ENCODE measurements around the gene ZNF124. TPM values are rescaled to one million over a fixed set of nuclear protein-coding genes. Genes with fewer than 3 reads are reported as not detected.

The ZNF124 gene
- total and polyA plus RNA-seq, 2 of the 13 experiments (the other 11 are each of a cell fraction or from before 2014, with no cell fraction given): 9.7 to 134 TPM

- DNase-seq (ENCODE audit: low spot score) (no peak), ATAC-seq (no peak), FAIRE-seq (no peak)
- TF ChIP-seq ZNF44 (CRISPR knock-in tag; IDR thresholded peaks at IDR 0.05) (no peak), REPIN1 (CRISPR knock-in tag; IDR thresholded peaks at IDR 0.05; ENCODE audit: borderline replicate concordance, low read depth) (no peak), CBX2 (IDR thresholded peaks at IDR 0.05; ENCODE audit: low read depth, low read length) (0 out of 2 replicates have a peak, but pooled peaks have one; percentile 28), CBX2 (CRISPR knock-in tag; IDR thresholded peaks at IDR 0.05; ENCODE audit: low read depth) (no peak)
- Histone ChIP-seq H3K27me3 (ENCODE audit: control insufficient read depth in 1 of 2, insufficient read depth in 2 of 2, low read length in 2 of 2) (peaks cover 0 to 8% of the 10 kb centered on the region in 2 experiments; a peak in 1 of 5 replicates), H3K4me1 (ENCODE audit: insufficient read depth, low read length) (peaks cover 31% of the 10 kb centered on the region), H3K79me2 (ENCODE audit: insufficient read depth, low read length) (peaks cover 21% of the 10 kb centered on the region), H3K36me3 (replicated peaks in 1 of 2; ENCODE audit: control insufficient read depth in 1 of 2, insufficient read depth in 2 of 2, low read length in 2 of 2) (no peaks in the 10 kb centered on the region), H3K9ac (ENCODE audit: insufficient read depth, low read depth, low read length) (no peak overlapping the region), H3K9me3 (ENCODE audit: low read length) (no peaks in the 10 kb centered on the region), H3K4me2 (ENCODE audit: low read depth, low read length) (no peak overlapping the region), H3K27ac (ENCODE audit: extremely low read length, insufficient read depth, low read length) (no peak overlapping the region), H4K20me1 (ENCODE audit: insufficient read depth, low read length) (no peaks in the 10 kb centered on the region), H2AFZ (ENCODE audit: low read length) (no peak overlapping the region), H3K4me3 (replicated peaks in 1 of 3; ENCODE audit: insufficient read depth in 1 of 3, low read depth in 2 of 3, low read length in 3 of 3) (no peak overlapping the region)
- intact Hi-C loops (cut with micrococcal nuclease; ENCODE audit: unreplicated experiment) (no loop called here), in situ Hi-C loops (cut with HindIII; ENCODE audit: extremely low pct_ligation_motif_present, low pct_unique_long_range_greater_than_20kb) (no loop called here)
- CTCF ChIA-PET (ENCODE audit: low intra/inter-chr PET ratio, low total read pairs): no interaction called here
- BruUV-seq (replicated peaks): no TSS peak
- WGBS (ENCODE audit: low lambda C conversion rate): 3% methylated on average over 1 of the region's 1 CpG
- POLR2A ChIA-PET: no interaction called here
These were observed 41.1 kb upstream of the ZNF124 start for GRCh38 chr1:247212627-247213617.

- no peak for ATAC-seq
- CTCF ChIA-PET (ENCODE audit: low intra/inter-chr PET ratio, low total read pairs): no interaction called here
- Histone ChIP-seq H3K4me1 (ENCODE audit: insufficient read depth, low read length) (peaks cover 35% of the 10 kb centered on the region), H3K79me2 (ENCODE audit: insufficient read depth, low read length) (peaks cover 29% of the 10 kb centered on the region), H3K4me2 (ENCODE audit: low read depth, low read length) (peak overlapping the region; percentile 92), H3K4me3 (replicated peaks in 1 of 3; ENCODE audit: insufficient read depth in 1 of 3, low read depth in 2 of 3, low read length in 3 of 3) (no peak overlapping the region), H3K9ac (ENCODE audit: insufficient read depth, low read depth, low read length) (no peak overlapping the region), H4K20me1 (ENCODE audit: insufficient read depth, low read length) (no peaks in the 10 kb centered on the region), H3K27ac (ENCODE audit: extremely low read length, insufficient read depth, low read length) (no peak overlapping the region), H2AFZ (ENCODE audit: low read length) (peak overlapping the region; percentile 67), H3K27me3 (ENCODE audit: control insufficient read depth in 1 of 2, insufficient read depth in 2 of 2, low read length in 2 of 2) (peaks cover 0 to 8% of the 10 kb centered on the region in 2 experiments; a peak in 1 of 5 replicates), H3K36me3 (replicated peaks in 1 of 2; ENCODE audit: control insufficient read depth in 1 of 2, insufficient read depth in 2 of 2, low read length in 2 of 2) (no peaks in the 10 kb centered on the region), H3K9me3 (ENCODE audit: low read length) (no peaks in the 10 kb centered on the region)
- WGBS (ENCODE audit: low lambda C conversion rate): 22% methylated on average over 5 of the region's 5 CpGs
- no TSS peak for BruUV-seq (replicated peaks)
- POLR2A ChIA-PET: no interaction called here
- TF ChIP-seq MAFK (conservative IDR thresholded peaks at IDR 0.05 in 1 of 2, IDR thresholded peaks at IDR 0.05 in 1 of 2; ENCODE audit: low read length in 2 of 2) (peak; percentile 35 to 64; a peak in 2 of 4 replicates), MAFF (IDR thresholded peaks at IDR 0.05; ENCODE audit: low read depth, low read length) (0 out of 2 replicates have a peak, but pooled peaks have one; percentile 3), PHF5A (CRISPR knock-in tag; IDR thresholded peaks at IDR 0.05; ENCODE audit: low read depth, unreplicated experiment) (no peak)
- in situ Hi-C loops (cut with HindIII; ENCODE audit: extremely low pct_ligation_motif_present, low pct_unique_long_range_greater_than_20kb) (no loop called here), intact Hi-C loops (cut with micrococcal nuclease; ENCODE audit: unreplicated experiment) (no loop called here)
- FAIRE-seq: no peak
- DNase-seq (ENCODE audit: low spot score): no peak
These were observed 40.2 kb upstream of the ZNF124 start for GRCh38 chr1:247212012-247212411.

Measured in HepG2 (cell line).